ENCODE results near the gene SGF29. TPM values are rescaled to one million over a fixed set of nuclear protein-coding genes. Genes with fewer than 3 reads are reported as not detected.
"Not testable (repeated sequence)": the region's sequence is repeated elsewhere in the genome, so short reads cannot be mapped to it uniquely, and the experiment has no call there.

The SGF29 gene
- polyA plus RNA-seq, 1 experiment: 1.7 TPM

GRCh38 chr16:28590384-28591340 is 36.9 kb downstream of the SGF29 start:
- H3K27me3 ChIP-seq (ENCODE audit: control insufficient read depth, insufficient read depth, low read length): no peaks in the 10 kb centered on the region
- ChIA-PET CTCF (no interaction called here), POLR2A (no interaction called here)
- H3K4me3 ChIP-seq (ENCODE audit: low read depth, low read length): no peak overlapping the region
- H3K27ac ChIP-seq (ENCODE audit: low read depth, low read length): no peak overlapping the region
- DNase-seq (ENCODE audit: low read depth, low spot score): no peak
- TF ChIP-seq CTCF (IDR thresholded peaks at IDR 0.05; ENCODE audit: low read depth, low read length): no peak
- no peaks in the 10 kb centered on the region for H3K9me3 ChIP-seq (ENCODE audit: control insufficient read depth, insufficient read depth, low read length)

- CTCF ChIA-PET: no interaction called here
- POLR2A ChIA-PET: no interaction called here
- H3K9me3 ChIP-seq (ENCODE audit: control insufficient read depth, insufficient read depth, low read length): no peaks in the 10 kb centered on the region
- DNase-seq (ENCODE audit: low read depth, low spot score): no peak
- no peaks in the 10 kb centered on the region for H3K27me3 ChIP-seq (ENCODE audit: control insufficient read depth, insufficient read depth, low read length)
- no peak for TF ChIP-seq CTCF (IDR thresholded peaks at IDR 0.05; ENCODE audit: low read depth, low read length)
- H3K4me3 ChIP-seq (ENCODE audit: low read depth, low read length): no peak overlapping the region
- H3K27ac ChIP-seq (ENCODE audit: low read depth, low read length): no peak overlapping the region
These were observed 37.6 kb downstream of the SGF29 start for GRCh38 chr16:28591355-28591754.

GRCh38 chr16:28592511-28592910 is 38.8 kb downstream of the SGF29 start:
- Histone ChIP-seq H3K9me3 (ENCODE audit: control insufficient read depth, insufficient read depth, low read length) (no peaks in the 10 kb centered on the region), H3K27me3 (ENCODE audit: control insufficient read depth, insufficient read depth, low read length) (no peaks in the 10 kb centered on the region), H3K27ac (ENCODE audit: low read depth, low read length) (no peak overlapping the region), H3K4me3 (ENCODE audit: low read depth, low read length) (no peak overlapping the region)
- no peak for DNase-seq (ENCODE audit: low read depth, low spot score)
- POLR2A ChIA-PET: no interaction called here
- no peak for TF ChIP-seq CTCF (IDR thresholded peaks at IDR 0.05; ENCODE audit: low read depth, low read length)
- CTCF ChIA-PET: no interaction called here

GRCh38 chr16:28592979-28593553 is 39.3 kb downstream of the SGF29 start:
- Histone ChIP-seq H3K4me3 (ENCODE audit: low read depth, low read length) (no peak overlapping the region), H3K27me3 (ENCODE audit: control insufficient read depth, insufficient read depth, low read length) (no peaks in the 10 kb centered on the region), H3K27ac (ENCODE audit: low read depth, low read length) (no peak overlapping the region), H3K9me3 (ENCODE audit: control insufficient read depth, insufficient read depth, low read length) (no peaks in the 10 kb centered on the region)
- no peak for DNase-seq (ENCODE audit: low read depth, low spot score)
- POLR2A ChIA-PET: no interaction called here
- no peak for TF ChIP-seq CTCF (IDR thresholded peaks at IDR 0.05; ENCODE audit: low read depth, low read length)
- CTCF ChIA-PET: no interaction called here

GRCh38 chr16:28595451-28595850 is 41.7 kb downstream of the SGF29 start:
- H3K27me3 ChIP-seq (ENCODE audit: control insufficient read depth, insufficient read depth, low read length); H3K9me3 ChIP-seq (ENCODE audit: control insufficient read depth, insufficient read depth, low read length); POLR2A ChIA-PET; CTCF ChIA-PET; H3K27ac ChIP-seq (ENCODE audit: low read depth, low read length); DNase-seq (ENCODE audit: low read depth, low spot score); H3K4me3 ChIP-seq (ENCODE audit: low read depth, low read length): not testable (repeated sequence)
